Head of caudate nucleus (tissue), 42 donors: ENCODE measurements around the gene DYNC2LI1.

Source experiments
- DNase-seq, 42 donors: peaks; one replicate each; pipeline versions ENCODE4 v3.0.0 to v3.0.0-alpha.2; 2020 to 2021; ENCODE audit warnings: mixed read lengths in 7 of 42
- intact Hi-C: fragments of 100-400 bp; cut with DNase I; formaldehyde crosslinking; loops from one replicate; pipeline ENCODE4 v1.15.0; 2022

Gene DYNC2LI1

DNA sequence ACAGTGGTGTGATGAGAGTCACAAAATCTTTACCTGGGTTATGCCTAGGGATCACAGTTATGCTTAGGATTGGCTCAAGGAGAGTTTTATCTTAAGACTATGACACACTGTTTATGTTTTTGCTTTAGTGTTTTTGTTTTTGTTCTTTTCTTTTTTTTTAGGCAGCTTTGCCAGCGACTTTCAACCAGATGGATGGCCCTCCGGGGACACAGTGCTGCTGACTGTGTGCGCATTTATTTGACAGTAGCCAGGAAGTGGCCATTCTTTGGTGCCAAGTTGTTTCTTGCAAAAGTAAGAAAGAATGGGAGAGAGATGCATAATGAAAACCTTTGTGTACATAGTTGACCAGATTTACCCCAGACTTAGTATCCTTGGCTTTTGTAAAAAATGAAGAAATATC lies 15.1 kb upstream of the DYNC2LI1 start:
- no peak for DNase-seq

DNA sequence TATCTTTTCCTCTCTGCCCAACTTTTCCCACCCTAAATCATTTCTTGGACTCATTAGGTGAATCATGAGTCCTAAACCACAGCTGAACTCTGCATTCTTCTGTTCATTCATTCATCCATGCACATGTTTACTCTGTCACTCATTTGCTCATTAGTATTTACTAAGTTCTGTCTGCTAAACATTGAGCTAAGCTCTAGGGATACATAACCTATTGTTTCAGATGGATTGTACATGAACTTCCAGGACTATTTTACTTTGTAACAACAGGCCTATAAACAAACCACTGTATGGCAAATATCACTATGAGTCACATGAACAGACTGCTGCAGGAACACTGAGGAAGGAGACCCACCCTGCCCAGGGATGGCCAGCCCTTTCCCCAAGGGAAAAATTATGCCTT lies 14.6 kb upstream of the DYNC2LI1 start:
- intact Hi-C loops, result no loop called here
- no peak for DNase-seq

More for the DNA sequence above, 15.1 kb upstream of the DYNC2LI1 start:
- intact Hi-C loops, result no loop called here

DNA sequence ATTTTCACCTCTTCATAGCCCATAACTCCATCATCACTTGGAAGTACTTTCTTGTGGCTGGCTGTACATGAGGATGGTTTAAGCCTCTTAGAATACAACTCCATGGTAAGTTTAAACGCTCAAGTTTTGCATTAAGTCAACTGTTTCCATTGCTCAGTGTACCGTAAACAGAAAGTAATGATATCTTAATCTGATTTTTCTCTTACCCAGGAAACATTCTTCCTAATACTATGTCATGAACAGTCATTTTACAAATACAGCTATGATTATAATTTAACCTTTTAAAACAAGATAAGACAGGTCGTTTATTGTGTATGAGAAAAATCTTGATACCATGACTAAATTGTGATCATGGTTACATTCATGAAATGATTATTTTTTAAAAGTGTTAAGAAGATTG lies 11.6 kb upstream of the DYNC2LI1 start:
- no peak for DNase-seq
- intact Hi-C loops, result no loop called here

- intact Hi-C loops, result no loop called here
- DNase-seq, result no peak
Measured at GRCh38 chr2:43763091-43763490, 10.7 kb upstream of the DYNC2LI1 start.

GRCh38 chr2:43764086-43764705 lies 9.6 kb upstream of the DYNC2LI1 start:
- intact Hi-C loops, result no loop called here
- DNase-seq, result no peak

DNA sequence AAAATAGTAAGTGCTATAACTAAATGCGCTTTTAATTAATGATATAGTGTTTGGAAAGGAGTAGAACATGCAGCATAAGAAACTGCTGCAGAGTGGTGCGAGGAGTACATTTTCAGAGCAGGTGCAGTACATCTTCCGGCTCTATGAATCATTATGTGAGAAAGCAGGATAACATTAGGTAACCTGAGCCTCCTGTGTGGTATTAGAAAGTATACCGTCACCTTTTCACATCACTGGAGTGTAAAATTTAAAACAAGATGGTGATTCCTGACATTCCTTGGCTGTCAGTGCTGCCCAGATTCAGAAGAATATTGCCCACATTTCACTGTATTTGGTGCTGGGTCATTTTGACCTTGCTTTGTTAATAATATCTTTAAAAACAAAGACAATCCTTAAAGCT lies 7.8 kb upstream of the DYNC2LI1 start:
- intact Hi-C loops, result no loop called here
- DNase-seq, result no peak

DNA sequence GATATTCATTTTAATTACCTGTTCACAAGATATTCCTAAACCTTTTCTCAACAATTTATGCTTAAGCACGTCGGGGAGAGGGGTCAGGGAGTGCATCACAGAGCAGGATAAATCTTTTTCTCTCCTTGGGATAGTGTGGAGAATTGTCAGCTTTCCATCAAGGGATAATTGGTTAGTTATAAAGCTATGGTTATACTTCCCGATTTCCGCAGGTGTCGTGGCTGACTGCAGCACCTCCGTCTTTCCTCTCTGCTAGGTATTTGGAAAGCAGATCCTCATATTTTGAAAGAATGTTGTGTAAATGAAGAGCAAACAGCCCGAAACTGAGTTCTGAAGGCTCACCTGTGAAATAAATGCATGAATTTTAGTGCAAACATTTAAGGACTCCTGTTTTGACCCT lies 778 bp downstream of the DYNC2LI1 start:
- intact Hi-C loops, result no loop called here
- DNase-seq, result peak in 2 of 42 donors; percentile 11 to 13

- DNase-seq, result no peak
- intact Hi-C loops, result no loop called here
Measured at GRCh38 chr2:43776324-43776723, 2.5 kb downstream of the DYNC2LI1 start.

GRCh38 chr2:43777306-43777926 lies 3.6 kb downstream of the DYNC2LI1 start:
- intact Hi-C loops, result no loop called here
- DNase-seq, result no peak

DNA sequence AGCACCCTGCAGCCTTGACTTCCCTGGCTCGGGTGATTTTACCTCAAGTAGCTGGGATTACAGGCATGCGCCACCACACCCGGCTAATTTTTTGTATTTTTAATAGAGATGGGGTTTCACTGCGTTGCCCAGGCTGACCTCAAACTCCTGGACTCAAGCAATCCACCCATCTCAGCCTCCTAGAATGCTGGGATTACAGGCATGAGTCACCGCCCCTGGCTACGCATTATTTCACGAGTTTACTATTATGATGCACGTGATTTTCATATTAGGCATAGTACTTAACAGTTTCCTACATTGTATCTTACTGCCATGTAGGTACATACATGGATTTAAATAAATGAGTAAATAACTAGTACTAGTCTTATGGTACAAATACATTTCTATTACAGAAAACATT lies 4.4 kb downstream of the DYNC2LI1 start:
- intact Hi-C loops, result no loop called here
- no peak for DNase-seq

- DNase-seq, result no peak
- intact Hi-C loops, result no loop called here
Measured at GRCh38 chr2:43787895-43788294, 14.1 kb downstream of the DYNC2LI1 start.

DNA sequence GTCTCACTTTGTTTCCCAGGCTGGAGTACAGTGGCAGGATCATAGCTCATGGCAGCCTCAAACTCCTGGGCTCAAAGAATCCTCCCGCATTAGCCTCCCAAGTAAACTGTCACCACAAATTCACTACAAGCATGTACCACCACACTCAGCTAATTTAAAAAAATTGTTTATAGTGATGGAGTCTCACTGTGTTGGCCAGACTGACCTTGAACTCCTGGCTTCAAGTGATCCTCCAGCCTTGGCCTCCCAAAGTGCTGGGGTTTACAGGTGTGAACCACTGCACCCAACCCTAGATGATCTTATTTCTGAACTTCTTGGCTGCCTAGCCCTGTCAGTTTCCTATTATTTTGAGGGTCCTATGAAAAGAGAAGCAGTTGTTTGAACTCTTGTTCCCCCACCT lies 14.8 kb downstream of the DYNC2LI1 start:
- intact Hi-C loops, result no loop called here
- no peak for DNase-seq

- no peak for DNase-seq
- intact Hi-C loops, result no loop called here
Measured at GRCh38 chr2:43790147-43790546, 16.3 kb downstream of the DYNC2LI1 start.

- DNase-seq, result no peak
- intact Hi-C loops, result no loop called here
Measured at GRCh38 chr2:43791035-43791765, 17.4 kb downstream of the DYNC2LI1 start.

GRCh38 chr2:43792653-43793052 lies 18.8 kb downstream of the DYNC2LI1 start:
- DNase-seq, result no peak
- intact Hi-C loops, result no loop called here

DNA sequence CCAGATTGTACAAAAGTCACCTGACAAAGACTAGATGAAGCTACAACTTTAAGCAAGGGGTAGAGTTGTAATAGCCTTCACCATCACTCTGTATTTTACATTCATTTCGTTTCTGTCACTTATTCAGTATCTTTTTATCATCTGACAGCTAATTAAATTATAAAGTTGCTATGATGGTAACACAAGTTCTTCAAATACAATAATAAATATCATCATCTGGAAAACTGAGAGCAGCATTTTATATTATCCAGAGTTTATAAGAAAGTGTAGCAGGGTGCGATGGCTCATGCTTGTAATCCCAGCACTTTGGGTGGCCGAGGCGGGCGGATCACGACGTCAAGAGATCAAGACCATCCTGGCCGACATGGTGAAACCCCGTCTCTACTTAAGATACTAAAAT lies 21.1 kb downstream of the DYNC2LI1 start:
- intact Hi-C loops, result no loop called here
- no peak for DNase-seq

GRCh38 chr2:43796206-43796605 lies 22.4 kb downstream of the DYNC2LI1 start:
- DNase-seq, result no peak
- intact Hi-C loops, result no loop called here

- intact Hi-C loops, result no loop called here
Measured at GRCh38 chr2:43798300-43798699, 24.5 kb downstream of the DYNC2LI1 start.

GRCh38 chr2:43800894-43801293 lies 27.1 kb downstream of the DYNC2LI1 start:
- intact Hi-C loops, result no loop called here
- DNase-seq, result no peak

More at GRCh38 chr2:43798300-43798699, 24.5 kb downstream of the DYNC2LI1 start:
- no peak for DNase-seq

DNA sequence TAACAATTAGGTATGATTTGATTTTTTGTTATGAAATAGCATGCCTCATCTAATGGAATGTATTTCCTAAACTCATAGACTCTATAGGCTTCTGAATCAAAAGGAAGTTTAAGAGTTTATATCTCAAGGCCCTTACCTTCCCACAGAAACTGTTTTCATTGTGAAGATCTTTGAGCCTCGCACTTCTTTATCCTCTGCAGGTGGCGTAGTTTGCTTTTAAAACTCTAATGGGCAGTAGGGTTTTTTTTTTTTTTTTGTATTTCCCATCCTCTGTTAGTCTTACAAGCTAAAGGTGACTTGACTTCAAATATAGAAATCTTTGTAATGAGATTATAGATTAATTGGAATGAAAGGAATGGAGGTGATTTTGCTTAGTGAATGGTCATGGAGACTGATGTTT lies 28.3 kb downstream of the DYNC2LI1 start:
- no peak for DNase-seq

GRCh38 chr2:43803113-43803512 lies 29.3 kb downstream of the DYNC2LI1 start:
- DNase-seq, result no peak
- intact Hi-C loops, result no loop called here

More for the DNA sequence above, 28.3 kb downstream of the DYNC2LI1 start:
- intact Hi-C loops, result no loop called here
